ENCODE measurements around the gene DCDC2C. TPM values are rescaled to one million over a fixed set of nuclear protein-coding genes. Genes with fewer than 3 reads are reported as not detected.
"Not testable (repeated sequence)": the region's sequence is repeated elsewhere in the genome, so short reads cannot be mapped to it uniquely, and the experiment has no call there.

DCDC2C gene, protein sequence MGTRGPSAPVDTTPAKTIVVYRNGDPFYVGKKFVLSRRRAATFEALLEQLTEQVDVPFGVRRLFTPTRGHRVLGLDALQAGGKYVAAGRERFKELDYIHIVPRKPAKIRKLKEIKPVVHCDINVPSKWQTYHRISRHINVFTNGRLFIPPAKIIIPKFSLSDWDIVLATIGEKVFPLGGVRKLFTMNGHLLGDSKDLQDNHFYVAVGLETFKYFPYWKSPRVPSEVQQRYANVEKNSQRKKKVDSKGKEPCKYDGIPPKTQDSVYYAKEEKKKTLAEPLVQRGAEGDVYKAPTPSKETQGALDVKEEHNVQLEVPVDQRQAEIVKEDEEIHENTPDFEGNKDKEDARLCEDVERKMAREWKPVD
- under 1 TPM in 3 of 4 donors, not detected in 1; 0.17 to 0.92 (median 0.39) TPM for polyA plus RNA-seq (ENCODE audit: insufficient read length in 4 of 4)

DNA sequence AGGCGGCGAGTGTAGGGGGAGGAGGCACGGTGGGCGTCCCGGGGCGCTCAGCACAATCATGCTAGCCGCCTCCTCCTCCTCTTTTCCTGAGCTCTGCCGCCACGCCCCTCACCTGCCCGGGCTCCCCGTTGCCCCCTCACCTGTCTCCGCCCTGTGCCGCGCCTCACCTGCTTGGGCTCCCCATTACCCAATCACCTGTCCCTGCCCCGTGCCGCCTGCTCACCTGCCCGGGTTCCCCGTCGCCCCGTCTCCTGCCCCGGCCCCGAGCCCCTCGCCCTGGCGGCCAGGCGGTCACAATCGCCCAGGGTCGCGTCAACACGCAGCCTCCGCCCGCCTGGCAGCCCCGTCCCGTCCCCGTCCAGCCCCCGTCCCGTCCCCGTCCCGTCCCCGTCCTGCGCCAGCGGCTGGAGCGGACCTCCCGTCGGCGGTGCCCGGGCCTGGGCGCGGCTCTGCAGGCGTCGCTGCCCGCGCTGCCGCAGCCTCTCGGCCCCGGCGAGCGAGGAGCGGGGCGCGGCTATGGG is at the start of gene DCDC2C:
Gene DCDC2C (plus strand): TSS at position 340 of the 521 bp plus-strand sequence. CDS start 177 bp downstream, at position 517.
- DNase-seq (ENCODE audit: low read depth in 4 of 4, low spot score in 2 of 4), result no peak

DNA sequence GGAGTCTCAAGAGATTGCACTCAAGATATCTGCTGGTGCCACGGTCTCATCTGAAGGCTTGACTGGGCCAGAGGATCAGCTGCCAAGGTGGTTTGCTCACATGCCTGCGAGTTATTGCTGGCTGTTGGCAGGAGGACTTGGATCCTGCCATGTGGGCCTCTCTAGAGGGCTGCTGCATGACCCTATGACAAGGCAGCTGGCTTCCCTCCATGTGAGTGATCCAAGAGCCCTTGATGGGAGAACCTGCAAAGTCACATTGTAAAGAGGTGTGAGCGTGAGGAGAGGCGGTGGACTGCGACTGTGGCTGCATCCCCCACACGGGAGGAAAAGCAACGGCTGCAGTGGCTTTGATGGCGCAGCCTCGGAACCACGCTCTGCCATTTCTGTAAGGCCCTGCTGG is 49.4 kb upstream of the DCDC2C start:
- DNase-seq (ENCODE audit: low read depth in 4 of 4, low spot score in 2 of 4), result no peak

DNA sequence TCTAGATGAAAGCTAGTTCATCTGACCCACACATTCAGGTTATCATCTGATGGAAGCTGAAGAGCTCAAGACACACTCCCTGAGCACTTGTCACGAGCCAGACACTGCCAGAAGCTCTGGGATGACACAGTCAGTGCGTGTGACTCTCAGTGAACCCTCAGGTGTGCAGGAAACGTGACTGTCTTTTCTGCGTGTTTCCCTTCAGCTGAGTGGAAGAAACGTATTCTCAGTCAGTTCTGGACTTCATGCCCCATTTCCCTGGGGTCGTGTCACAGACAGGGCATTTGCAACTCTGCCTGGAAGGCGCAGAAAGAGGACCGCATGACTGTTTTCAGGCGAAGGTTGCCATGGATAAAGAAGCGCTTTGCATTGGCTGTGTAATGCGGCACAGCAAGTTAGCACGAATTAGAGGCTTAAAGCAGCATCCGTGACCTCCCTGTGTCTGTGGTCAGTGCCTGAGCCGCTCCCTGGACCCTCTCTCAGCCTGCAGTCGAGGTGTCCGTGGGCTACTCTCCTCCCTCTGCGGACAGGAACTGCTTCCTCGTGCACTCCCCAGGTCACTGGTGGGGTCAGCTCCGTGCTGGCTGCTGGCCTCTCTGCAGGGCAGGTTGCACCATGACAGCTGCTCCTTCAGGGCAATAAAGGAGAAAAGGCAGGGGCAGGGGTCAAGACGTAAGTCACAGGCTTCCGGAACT is 48.7 kb upstream of the DCDC2C start:
- DNase-seq (ENCODE audit: low read depth in 4 of 4, low spot score in 2 of 4), result no peak

DNA sequence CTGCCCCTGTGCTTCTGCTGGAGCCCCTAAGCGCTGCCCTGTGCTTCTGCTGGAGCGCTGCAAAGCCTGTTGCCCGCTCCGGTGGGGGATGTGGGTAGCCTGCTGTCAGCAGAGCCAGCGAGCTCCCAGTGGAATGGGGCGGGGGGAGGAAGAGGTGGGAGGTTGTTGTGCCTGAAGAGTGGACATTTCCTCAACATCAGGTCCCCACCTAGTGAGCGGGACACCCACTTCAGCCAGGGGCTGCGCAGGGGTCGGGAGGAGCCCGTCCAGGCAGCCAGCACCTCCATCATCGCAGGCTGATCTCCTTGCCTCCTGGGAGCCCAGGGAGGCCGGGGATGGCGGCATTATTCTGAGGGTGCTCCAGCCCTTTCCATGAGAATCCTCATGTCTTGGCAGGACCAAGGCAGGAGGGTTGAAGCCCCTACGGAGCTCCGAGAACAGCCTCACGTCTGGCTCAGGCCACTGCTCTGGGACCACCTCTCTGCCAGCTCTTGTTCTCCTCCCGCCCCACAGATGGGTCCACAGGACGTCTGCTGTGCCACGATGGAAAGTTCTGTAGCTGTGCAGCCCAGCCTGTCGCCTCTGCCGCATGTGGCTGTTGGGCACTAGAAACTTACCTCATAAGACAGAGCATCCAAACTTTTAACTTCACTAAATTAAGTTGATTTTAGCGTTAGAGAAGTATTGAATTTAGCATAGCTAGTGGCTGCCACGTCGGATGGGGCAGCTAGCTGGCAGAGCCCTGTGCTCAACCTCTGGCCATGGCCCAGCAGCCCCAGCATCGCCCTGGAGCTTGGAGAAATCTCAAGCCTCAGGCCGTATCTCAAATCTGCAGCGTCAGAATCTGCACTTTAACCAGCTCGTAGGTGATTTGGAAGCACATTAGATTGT is 47.3 kb upstream of the DCDC2C start:
- DNase-seq (ENCODE audit: low read depth in 4 of 4, low spot score in 2 of 4), result no peak

DNA sequence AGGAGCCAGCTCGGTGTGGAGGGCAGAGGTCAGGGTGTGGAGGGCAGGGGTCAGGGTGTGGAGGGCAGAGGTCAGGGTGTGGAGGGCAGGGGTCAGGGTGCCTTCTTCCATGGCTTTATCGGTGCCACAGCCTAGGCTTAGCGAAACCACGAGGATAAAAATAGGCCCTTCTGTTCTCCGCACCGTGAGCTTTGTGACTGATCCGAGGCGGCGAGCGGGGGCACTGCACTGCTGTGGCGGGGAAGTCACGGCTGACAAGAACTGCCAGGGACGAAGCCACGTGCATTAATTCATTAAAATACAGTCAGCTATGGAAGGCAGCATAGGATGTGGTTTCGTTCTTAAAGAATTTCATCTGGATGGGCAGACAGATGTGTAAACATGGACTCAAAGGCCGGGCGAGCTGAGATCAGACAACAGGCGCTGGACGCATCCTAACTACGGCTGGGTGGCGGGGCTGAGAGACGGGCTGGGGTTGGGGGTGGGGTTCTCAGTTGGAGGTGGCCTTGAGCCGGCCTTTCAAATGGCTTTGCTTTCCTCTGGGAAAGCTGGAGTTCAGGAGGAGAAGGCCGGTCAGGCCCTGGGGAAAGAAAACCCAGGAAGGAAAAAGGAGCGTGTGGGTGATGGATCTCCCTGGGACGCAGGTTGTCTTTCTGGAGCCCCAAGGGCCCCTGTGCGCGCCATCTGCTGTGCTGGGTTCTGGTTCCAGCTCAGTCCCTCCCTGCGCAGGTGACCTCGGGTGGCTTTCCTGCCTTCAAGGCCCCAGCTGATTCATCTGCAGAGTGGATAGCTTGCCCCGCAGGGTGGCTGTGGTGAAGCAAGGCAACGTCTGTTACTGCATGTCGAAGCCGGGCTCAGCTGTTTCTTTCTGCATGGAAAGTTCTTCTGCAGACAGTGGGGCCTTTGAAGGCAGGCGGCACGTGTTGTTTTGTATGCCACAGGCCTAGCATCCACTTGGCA is 46.3 kb upstream of the DCDC2C start:
- peak in 2 of 4 donors; percentile 16 to 28 for DNase-seq (ENCODE audit: low read depth in 4 of 4, low spot score in 2 of 4)

DNA sequence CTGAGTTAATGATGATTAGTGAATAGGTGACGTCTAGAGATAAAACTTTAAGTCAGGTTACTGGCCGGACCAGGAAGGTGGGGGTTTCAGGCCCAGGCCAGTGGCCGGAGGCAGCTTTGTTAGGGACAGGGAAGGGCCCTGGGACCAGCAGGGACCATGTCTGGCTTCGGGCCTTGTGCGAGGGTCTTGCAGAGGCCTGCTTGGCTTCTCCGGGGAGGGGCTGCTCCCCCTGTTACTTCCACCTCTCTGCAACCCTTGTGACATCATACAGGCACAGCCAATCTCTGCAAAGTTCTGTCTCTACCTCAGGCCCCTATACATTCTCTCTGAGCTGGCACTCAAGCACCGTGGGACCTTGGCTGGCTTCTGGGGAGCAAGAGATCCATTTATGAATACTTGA is 45.5 kb upstream of the DCDC2C start, which contains the start of gene ALLC:
Gene ALLC (plus strand): TSS at position 320 of the 400 bp plus-strand sequence. CDS start 12,958 bp downstream, outside the sequence.
- no peak for DNase-seq (ENCODE audit: low read depth in 4 of 4, low spot score in 2 of 4)

DNA sequence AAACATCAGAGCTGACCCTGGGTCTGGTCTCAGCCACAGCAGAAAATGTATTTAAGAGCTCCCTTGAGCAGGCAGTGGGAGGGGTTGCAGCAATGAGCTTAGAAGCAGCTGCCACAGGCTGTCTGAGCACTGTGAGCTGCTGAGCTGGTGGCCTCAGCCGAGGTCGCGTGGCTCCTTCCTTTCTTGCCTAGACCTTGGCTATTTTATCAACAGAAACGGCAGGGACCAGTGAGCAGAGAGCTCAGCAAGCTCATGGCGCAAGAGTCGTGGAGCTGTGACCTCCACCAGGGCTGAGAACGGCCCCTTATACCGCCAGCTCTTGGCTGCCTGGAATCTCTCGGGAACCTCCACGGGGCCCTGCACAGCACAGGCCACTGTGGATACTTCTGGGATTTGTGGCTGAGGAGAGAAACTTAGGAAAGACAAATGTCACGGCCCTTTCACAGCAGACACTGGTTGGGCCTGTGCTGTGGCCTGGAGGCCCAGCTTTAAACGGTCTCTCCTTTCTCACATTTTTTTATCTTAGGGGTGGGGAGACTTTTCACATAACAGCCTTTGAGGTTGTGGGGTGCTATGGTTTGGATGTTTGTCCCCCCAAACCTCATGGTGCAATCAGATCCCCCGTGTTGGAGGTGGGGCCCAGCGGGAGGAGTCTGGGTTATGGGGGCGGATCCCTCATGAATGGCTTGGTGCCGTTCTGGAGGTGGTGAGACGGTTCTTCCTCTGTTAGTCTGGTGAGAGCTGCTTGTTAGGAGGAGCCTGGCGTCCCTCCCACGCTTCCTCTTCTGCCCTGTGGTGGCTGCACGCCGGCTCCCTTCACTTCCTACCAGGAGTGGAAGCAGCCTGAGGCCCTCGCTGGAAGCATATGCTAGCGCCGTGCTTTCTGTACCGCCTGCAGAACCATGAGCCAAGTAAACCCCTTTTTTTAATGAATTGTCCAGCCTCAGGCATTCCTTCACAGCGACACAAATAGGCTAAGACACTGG is 43.6 kb upstream of the DCDC2C start:
- peak in 1 of 4 donors; percentile 37 for DNase-seq (ENCODE audit: low read depth in 4 of 4, low spot score in 2 of 4)

DNA sequence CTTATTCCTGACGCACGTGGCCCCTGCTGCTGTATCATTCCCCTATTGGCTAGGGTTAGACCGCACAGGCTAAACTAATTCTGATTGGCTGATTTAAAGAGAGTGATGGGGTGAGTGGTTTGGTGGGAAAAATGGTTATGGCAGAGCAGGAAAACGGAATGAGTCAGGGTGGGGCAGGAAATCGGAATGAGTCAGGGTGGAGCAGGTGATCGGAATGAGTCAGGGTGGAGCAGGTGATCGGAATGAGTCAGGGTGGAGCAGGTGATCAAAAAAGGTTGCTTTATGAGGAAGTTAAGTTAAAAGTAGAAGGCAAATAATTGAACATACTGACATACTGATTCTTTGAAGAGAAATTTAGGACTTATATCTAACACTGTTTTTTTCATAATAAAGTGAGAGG is 42.7 kb upstream of the DCDC2C start:
- not testable (repeated sequence) for DNase-seq (ENCODE audit: low read depth in 4 of 4, low spot score in 2 of 4)

DNA sequence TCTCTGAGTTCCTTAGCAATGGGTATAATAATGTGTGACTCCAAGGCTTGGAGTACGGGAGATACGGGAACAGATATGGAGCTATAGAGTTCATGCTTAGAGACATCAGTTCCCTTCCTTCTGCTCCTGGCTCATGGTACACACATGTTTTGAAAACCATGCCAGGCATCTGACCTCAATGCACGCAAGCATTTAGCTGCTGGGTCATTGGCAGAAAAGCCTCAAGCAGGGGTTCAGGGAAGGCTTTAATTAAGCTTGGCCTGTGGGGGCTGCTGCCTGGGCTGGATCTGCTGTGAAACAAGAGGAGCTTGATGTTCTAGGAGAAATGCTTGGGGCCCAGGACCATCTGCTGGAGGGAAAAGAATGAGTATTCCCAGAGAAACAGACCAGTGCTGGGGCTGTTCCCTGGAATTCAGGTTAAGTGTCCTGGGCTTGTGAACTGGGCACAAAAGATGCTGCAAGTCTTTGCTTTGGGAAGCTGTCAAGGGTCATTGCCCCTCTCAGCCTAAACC is 42.2 kb upstream of the DCDC2C start:
- DNase-seq (ENCODE audit: low read depth in 4 of 4, low spot score in 2 of 4), result no peak

DNA sequence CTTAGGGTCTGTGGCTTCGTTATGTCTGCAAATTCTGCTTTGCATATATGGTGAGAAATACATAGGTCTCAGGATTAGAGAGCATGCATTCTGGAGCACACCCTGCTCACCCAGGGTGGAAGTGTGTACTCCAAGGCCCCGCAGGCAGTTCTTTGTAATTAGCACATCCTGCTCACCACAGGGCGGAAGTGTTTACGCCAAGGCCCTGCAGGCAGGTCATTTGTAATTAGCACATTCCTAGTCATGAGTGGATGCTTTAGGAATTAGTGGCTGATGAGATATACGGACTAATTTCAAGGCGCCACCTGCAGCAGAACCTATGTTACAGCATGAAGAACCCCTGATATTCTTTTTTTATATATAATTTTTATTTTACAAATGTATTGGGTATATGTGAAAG is 41.1 kb upstream of the DCDC2C start:
- DNase-seq (ENCODE audit: low read depth in 4 of 4, low spot score in 2 of 4), result no peak

DNA sequence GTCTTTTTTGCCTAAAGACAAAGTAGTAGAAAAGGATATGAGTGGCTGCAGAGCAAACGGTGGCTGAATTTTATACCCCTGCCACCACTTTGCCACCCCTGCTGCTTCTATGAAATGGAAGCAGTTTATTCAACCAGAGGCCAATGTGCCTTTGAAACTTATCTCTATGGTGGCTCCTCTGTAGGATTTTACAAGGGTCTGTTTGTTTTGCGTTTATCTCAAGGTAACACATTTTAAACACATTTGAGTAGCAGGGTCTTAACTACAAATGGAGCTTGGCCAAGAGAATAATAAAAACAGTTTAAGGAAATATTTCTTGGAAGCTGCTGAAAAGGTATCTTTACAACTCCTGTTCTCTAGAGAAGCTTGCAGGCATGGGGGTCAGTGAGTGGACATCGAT is 39.3 kb upstream of the DCDC2C start:
- no peak for DNase-seq (ENCODE audit: low read depth in 4 of 4, low spot score in 2 of 4)

DNA sequence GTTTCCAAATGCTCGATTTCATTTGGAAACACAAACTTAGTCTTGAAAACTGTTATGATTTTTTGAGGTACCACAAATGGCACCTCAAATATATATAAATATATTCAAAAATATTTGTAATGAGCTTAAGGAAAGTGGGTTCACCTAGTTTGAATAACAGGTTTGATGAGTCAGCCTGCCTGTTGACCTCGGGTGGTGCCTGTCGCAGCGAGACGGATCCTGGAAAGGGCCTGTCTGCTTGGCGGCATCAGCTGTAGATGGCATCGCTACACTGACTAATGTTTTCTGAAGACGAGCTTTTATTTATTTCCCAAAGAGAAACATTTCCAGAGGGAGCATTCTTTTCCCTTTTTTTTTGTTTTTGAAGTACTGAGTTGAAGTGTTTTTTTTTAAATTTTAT is 38.5 kb upstream of the DCDC2C start:
- no peak for DNase-seq (ENCODE audit: low read depth in 4 of 4, low spot score in 2 of 4)

DNA sequence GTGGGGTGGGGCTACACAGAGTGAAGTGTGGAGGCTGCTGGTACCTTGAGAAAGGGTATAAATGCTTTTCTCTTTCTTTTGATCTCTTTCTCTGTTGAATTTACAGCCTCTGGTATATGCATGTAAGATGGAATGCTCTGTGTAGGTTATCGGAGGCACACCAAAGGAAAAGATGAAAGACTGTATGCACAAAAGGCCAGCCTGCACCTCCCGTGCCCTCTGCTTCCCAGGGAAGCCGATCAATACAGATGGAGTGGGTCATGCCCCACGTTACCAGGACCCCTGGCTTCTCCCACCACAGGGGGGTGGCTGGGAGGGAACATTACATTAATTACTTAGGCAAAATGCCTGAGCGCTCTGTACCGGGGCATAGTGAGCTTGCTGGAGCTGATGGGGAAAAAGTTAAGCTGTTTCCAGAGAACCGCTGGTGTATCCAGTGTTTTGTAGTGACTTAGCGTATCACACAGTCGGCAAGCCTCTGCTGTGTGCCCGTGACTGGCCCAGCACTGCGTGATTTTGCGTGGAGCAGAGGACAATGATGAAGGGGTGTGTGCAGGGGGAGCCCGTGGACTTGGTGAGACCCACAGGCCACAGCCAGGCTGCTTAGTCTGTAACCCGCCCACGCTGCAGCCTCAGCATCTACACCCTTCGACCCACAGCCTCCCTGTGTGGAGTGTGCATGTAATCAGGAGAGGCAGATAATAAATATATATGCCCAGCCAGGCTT is 37.3 kb upstream of the DCDC2C start:
- DNase-seq (ENCODE audit: low read depth in 4 of 4, low spot score in 2 of 4), result no peak

DNA sequence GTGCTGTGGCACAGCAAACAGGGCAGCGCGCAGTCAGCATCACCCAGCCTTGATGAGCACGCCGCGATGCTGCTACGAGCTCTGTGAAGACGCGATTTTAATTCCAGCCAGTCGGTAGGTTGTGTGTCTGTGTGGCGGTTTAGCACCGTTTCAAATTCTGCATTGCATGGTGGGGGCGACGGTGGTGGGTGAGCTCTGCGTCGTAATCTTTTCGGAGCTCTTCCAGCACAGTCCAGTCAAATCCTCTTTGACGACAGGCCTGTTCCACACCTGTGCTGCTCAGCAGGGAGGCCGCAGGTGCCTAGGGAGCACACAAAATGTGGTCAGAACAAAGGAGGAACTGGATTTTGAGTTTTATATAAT is 36.8 kb upstream of the DCDC2C start:
- no peak for DNase-seq (ENCODE audit: low read depth in 4 of 4, low spot score in 2 of 4)

DNA sequence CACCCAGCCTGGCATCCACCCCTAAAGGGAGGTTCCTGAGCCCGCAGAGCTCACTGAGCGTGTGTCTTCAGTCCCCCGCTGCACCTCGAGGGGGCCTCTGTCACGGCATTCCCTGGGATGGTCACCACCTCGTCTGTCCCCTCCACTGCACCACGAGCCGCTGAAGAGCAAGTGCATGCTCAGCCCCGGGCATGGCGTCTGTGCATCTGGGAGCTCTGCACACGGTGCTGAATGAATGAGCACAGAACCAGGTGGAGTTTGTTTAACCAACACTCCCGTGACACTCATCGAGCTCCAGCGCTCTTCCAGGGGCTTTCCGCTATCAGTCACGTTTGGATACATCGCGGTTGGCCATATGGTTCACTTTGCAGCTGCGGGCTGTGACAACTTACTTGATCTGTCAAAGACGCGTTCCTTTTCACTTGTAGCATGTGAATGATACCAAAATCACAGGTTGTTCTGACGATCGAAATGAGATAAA is 36.2 kb upstream of the DCDC2C start:
- DNase-seq (ENCODE audit: low read depth in 4 of 4, low spot score in 2 of 4), result no peak

DNA sequence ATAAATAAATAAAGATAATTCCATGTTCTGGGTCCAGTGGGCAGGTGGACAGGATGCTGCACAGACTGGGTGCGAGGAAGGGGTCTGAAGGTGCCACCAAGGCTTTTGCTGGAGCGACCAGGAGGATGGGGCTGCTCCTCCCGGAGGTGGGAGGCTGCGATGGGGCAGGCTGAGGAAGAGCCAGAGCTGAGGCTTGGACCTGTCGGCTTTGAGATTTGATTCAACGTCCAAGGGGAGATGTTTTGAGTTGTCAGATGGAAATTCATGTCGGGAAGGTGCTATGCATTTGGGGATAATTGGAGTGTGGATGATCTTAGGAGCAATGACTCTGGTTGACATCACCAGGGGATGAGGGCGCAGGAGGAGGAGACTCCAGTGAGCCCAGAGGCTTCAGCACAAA is 33.7 kb upstream of the DCDC2C start:
- DNase-seq (ENCODE audit: low read depth in 4 of 4, low spot score in 2 of 4), result no peak

DNA sequence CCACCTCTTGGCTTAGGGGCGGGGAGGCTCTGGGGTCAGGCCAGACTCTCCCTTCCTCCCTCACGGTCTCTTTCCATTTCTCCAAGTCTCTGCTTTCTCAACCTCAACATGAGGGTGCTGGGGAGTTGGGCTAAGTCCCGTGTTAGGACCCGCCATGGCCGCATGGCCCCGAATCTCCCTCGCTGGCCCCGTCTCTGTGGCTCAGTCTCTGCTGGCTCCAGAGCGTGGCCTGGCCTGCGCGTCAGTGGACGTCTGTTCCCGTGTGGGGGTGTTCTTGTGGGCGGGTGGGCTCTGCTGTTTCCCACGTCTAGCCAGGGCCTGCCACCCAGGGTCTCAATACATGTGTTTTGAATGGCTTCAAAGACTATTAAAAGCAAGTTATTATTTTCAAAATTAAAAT is 33.0 kb upstream of the DCDC2C start:
- no peak for DNase-seq (ENCODE audit: low read depth in 4 of 4, low spot score in 2 of 4)
